Measurements from ENCODE around the gene ERN1.

Gene ERN1

DNA sequence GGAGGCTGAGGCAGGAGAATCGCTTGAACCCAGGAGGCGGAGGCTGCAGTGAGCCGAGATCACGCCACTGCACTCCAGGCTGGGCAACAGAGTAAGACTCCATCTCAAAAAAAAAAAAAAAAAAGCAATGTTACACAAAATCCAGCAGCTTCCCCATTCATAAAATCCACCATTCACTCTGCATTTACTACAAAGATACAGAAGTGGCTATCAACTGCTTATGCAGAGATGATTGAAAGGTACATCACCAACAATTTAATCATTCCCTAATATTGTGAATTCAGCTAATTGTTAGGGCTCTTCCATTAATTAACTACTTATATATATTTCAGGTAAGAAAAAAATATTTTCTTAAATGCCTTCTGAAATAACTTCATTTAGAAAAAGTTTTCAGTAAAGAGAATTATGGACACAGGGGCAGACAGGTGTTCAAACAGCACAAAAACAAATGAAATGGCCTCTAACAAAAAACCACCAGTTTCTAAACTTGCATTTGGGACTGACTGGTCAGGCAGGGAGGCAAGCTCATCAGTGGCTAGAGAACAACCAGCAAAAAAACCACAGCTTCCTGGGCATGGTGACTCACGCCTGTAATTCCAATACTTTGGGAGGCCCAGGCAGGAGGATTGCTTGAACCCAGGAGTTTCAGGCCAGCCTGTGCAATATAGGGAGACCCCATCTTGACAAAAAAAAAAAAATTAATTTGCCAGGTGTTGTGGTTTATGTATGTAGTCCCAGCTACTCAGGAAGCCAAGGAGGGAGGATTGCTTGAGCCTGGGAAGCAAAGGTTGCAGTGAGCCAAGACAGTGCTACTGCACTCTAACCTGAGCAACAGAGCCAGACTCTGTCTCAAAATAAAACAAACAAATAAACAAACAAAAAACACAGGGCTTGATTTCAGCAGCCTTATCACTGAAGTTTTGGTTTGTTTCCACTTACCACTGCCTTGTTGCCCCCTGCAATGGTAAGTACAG, 26.3 kb downstream of the ERN1 start:
- Histone ChIP-seq H3K27ac (ENCODE audit: low read depth, low read length) (no peak overlapping the region), H3K4me3 (ENCODE audit: low read length) (no peak overlapping the region), H3K9me3 (ENCODE audit: insufficient read depth, low read depth, low read length) (no peaks in the 10 kb centered on the region), H3K4me1 (ENCODE audit: insufficient read depth, low read length) (no peaks in the 10 kb centered on the region), H3K36me3 (ENCODE audit: insufficient read depth, low read length) (no peaks in the 10 kb centered on the region), H3K27me3 (ENCODE audit: insufficient read depth, low read length) (no peaks in the 10 kb centered on the region), H3K9ac (ENCODE audit: low read depth, low read length) (no peak overlapping the region)
- 94% methylated on average over 5 of the region's 5 CpGs for WGBS

DNA sequence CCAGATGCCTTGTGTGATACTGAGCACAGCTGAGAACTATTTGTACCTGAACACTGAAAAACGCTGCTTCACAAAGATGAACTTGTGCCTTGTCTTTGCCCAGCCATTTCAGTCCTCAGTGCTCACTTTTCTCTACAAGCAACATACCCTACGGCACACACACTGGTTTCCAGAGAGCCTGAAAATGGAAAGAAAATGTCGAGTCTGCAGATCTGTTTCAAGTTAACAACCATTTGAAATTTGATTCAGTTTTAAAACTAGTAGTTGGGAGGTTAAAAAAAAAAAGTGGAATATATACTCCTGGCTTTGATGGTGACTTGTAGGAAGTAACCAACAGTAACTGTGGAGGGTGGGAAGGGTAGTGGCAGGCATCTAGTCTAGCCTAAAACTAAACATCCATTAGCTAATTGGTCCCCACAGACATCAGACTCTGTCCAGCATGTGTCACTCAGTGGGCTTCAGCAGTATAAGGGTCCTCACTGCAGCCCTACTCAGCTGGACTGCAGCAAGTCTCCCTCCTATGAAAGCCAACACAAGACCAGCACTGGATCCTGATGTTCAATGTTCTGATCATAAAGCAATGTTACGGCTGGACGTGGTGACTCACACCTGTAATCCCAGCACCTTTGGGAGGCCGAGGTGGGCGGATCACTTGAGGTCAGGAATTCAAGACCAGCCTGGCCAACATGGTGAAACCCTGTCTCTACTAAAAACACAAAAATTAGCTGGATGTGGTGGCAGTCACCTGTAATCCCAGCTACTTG, 27.1 kb downstream of the ERN1 start:
- H3K9me3 ChIP-seq (ENCODE audit: insufficient read depth, low read depth, low read length), result no peaks in the 10 kb centered on the region
- no peaks in the 10 kb centered on the region for H3K27me3 ChIP-seq (ENCODE audit: insufficient read depth, low read length)
- H3K4me1 ChIP-seq (ENCODE audit: insufficient read depth, low read length), result no peaks in the 10 kb centered on the region
- no peaks in the 10 kb centered on the region for H3K36me3 ChIP-seq (ENCODE audit: insufficient read depth, low read length)
- no peak overlapping the region for H3K27ac ChIP-seq (ENCODE audit: low read depth, low read length)
- H3K4me3 ChIP-seq (ENCODE audit: low read length), result no peak overlapping the region
- WGBS, result 94% methylated on average over 7 of the region's 7 CpGs
- H3K9ac ChIP-seq (ENCODE audit: low read depth, low read length), result no peak overlapping the region

DNA sequence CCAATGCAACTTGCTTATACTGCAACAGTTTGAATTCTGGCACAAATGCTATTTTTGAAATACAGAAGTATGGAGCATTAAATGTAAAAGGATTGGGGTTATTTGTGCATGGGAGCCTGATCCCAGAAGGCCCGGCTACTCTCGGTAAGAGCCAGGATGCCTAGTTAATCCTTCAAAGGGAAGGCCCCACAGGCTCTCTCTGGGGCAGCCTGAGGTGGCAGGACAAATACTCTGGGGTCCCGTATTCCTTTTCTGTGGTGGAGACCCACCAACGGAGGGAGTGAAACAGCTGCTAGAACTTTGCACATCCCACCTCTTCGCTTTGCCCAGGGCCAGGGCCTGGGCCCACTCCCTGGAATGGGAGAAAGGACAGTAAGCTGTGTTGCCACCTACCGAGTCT, 30.4 kb downstream of the ERN1 start:
- Histone ChIP-seq H3K4me1 (ENCODE audit: insufficient read depth, low read length) (peaks cover 3% of the 10 kb centered on the region; the same call in 1 of the 2 replicates), H3K9ac (ENCODE audit: low read depth, low read length) (no peak overlapping the region), H3K36me3 (ENCODE audit: insufficient read depth, low read length) (no peaks in the 10 kb centered on the region), H3K9me3 (ENCODE audit: insufficient read depth, low read depth, low read length) (no peaks in the 10 kb centered on the region), H3K27me3 (ENCODE audit: insufficient read depth, low read length) (no peaks in the 10 kb centered on the region), H3K27ac (ENCODE audit: low read depth, low read length) (no peak overlapping the region), H3K4me3 (ENCODE audit: low read length) (no peak overlapping the region)
- WGBS, result 88% methylated on average over 6 of the region's 6 CpGs

DNA sequence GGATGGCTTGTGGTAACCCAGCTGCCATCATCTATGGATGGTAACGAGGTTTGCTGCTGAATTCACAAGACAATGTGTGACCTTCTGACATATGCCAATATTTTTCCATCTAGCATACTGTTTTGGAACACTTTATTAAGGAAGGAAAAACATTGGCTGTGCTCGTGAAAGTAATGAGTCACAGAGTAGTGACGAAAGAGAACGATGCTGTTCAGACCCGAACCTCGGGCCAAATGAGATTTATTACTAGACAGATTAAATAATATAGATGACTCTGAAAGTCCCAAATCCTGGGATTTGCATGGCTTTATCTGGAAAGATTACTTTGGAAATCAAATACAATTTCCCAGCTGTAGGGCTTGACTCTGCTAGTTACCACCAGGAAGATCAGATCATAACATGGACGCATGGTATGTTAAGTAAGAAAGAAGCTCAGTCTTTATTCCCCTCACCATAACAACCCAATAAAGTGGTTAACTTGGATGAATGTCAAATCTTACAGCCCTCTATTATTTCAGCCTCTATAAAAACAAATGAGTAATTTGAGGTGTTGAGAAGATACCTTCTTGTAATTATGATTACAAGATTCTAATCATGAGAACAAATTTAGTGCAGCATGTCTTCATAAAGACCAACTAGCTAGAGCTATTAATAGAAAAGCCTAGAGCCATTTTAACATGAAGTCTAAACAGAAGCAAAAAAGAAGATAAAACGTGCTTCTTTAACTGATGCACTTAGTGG, 32.6 kb downstream of the ERN1 start:
- Histone ChIP-seq H3K27me3 (ENCODE audit: insufficient read depth, low read length) (no peaks in the 10 kb centered on the region), H3K9me3 (ENCODE audit: insufficient read depth, low read depth, low read length) (no peaks in the 10 kb centered on the region), H3K9ac (ENCODE audit: low read depth, low read length) (no peak overlapping the region), H3K27ac (ENCODE audit: low read depth, low read length) (no peak overlapping the region), H3K4me1 (ENCODE audit: insufficient read depth, low read length) (peaks cover 3% of the 10 kb centered on the region; the same call in 1 of the 2 replicates), H3K36me3 (ENCODE audit: insufficient read depth, low read length) (no peaks in the 10 kb centered on the region), H3K4me3 (ENCODE audit: low read length) (no peak overlapping the region)
- WGBS, result 97% methylated on average over 7 of the region's 8 CpGs

DNA sequence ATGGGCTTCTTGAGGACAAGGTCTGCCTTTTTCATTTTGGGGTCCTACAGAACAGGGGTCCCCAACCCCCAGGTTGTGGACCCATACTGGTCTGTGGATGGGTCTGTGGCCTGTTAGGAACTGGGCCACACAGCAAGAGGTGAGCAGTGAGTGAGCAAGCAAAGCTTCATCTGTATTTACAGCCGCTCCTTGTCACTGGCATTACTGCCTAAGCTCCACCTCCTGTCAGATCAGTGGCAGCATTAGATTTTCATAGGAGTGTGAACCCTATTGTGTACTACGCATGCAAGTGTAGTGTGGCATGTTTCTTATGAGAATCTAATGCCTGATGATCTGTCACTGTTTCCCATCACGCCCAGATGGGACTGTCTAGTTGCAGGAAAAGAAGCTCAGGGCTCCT, 33.9 kb downstream of the ERN1 start:
- H3K36me3 ChIP-seq (ENCODE audit: insufficient read depth, low read length), result no peaks in the 10 kb centered on the region
- no peak overlapping the region for H3K4me3 ChIP-seq (ENCODE audit: low read length)
- no peak overlapping the region for H3K27ac ChIP-seq (ENCODE audit: low read depth, low read length)
- no peaks in the 10 kb centered on the region for H3K9me3 ChIP-seq (ENCODE audit: insufficient read depth, low read depth, low read length)
- no peaks in the 10 kb centered on the region for H3K27me3 ChIP-seq (ENCODE audit: insufficient read depth, low read length)
- peaks cover 3% of the 10 kb centered on the region; the same call in 1 of the 2 replicates for H3K4me1 ChIP-seq (ENCODE audit: insufficient read depth, low read length)
- H3K9ac ChIP-seq (ENCODE audit: low read depth, low read length), result no peak overlapping the region
- WGBS, result 95% methylated on average over 3 of the region's 3 CpGs

DNA sequence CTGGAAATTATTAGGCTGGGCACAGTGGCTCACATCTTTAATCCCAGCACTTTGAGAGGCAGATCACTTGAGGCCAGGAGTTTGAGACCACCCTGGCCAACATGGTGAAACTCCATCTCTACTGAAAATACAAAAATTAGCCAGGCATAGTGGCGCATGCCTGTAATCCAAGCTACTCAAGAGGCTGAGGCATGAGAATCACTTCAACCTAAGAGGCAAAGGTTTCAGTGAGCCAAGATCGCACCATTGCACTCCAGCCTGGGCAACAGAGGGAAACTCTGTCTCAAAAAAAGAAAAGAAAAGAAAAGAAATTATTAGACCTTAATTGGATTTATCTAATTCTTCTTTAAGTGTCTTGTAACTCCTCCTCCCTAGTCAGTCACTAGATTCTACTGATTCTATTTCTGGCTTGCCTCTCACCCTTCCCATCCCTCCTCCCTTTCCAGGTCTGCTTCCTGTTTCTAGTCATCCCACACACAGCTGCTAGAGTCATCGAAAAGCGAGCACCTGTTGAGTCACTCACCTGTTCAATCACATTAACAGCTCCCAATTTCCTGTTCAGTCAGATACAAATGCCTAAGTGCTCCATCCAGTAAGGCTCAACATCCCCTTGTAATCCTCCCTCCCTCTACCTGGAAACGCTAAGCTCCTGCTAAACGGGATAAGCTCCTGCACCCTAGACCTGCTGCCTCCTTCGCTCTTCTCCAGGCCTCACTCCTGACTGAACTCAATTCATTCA, 34.6 kb downstream of the ERN1 start:
- Histone ChIP-seq H3K4me1 (ENCODE audit: insufficient read depth, low read length) (peaks cover 3% of the 10 kb centered on the region; the same call in 1 of the 2 replicates), H3K9me3 (ENCODE audit: insufficient read depth, low read depth, low read length) (no peaks in the 10 kb centered on the region), H3K9ac (ENCODE audit: low read depth, low read length) (no peak overlapping the region), H3K36me3 (ENCODE audit: insufficient read depth, low read length) (no peaks in the 10 kb centered on the region), H3K27ac (ENCODE audit: low read depth, low read length) (no peak overlapping the region), H3K27me3 (ENCODE audit: insufficient read depth, low read length) (no peaks in the 10 kb centered on the region), H3K4me3 (ENCODE audit: low read length) (no peak overlapping the region)
- 87% methylated on average over 7 of the region's 7 CpGs for WGBS

DNA sequence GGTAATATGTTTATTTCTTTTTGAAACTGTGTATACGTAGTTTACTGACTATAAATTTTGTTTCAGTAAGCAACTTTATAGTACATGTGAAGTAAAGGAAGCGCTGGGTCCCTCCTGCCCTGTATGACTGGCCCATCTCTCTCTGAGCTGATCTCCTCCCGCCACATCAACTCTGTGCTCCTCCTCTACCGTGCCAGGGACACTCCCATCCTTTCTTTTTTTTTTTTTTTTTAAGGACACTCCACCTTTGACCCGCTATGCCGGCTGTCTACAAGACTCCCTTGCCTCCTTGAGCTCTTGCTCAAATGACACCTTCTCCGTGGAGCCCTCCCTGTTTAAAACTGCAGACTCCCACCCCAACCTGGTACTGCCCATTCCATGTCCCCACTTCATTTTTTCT, 35.5 kb downstream of the ERN1 start:
- peaks cover 3% of the 10 kb centered on the region; the same call in 1 of the 2 replicates for H3K4me1 ChIP-seq (ENCODE audit: insufficient read depth, low read length)
- H3K36me3 ChIP-seq (ENCODE audit: insufficient read depth, low read length), result no peaks in the 10 kb centered on the region
- no peak overlapping the region for H3K4me3 ChIP-seq (ENCODE audit: low read length)
- no peak overlapping the region for H3K27ac ChIP-seq (ENCODE audit: low read depth, low read length)
- no peaks in the 10 kb centered on the region for H3K9me3 ChIP-seq (ENCODE audit: insufficient read depth, low read depth, low read length)
- 86% methylated on average over 7 of the region's 7 CpGs for WGBS
- H3K9ac ChIP-seq (ENCODE audit: low read depth, low read length), result no peak overlapping the region
- no peaks in the 10 kb centered on the region for H3K27me3 ChIP-seq (ENCODE audit: insufficient read depth, low read length)

DNA sequence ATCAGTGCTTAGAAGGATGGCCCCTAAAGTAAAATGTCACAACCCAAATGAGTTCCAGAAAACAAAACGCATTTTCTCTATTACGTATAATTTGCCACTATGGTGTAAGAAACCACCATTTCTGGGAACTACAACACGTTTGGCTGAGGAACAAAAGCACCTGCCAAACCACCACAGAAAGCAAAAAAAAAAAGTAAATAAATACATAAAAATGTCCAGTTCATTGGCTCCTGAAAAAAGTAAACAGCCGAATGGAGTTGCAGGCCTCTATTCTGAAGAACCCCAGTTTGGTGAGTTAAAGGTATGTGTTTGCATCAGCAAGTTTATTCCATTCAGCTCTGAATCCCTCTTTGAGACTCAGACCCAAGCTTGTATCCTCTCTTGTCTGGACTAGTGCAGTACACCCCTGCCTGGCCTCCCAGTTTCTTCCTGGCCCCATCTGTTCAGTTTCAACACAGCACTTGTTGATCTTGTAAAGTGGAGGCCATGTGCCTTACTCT, 36.9 kb downstream of the ERN1 start:
- Histone ChIP-seq H3K9ac (ENCODE audit: low read depth, low read length) (no peak overlapping the region), H3K4me1 (ENCODE audit: insufficient read depth, low read length) (peaks cover 3% of the 10 kb centered on the region; the same call in 1 of the 2 replicates), H3K36me3 (ENCODE audit: insufficient read depth, low read length) (no peaks in the 10 kb centered on the region), H3K9me3 (ENCODE audit: insufficient read depth, low read depth, low read length) (no peaks in the 10 kb centered on the region), H3K27ac (ENCODE audit: low read depth, low read length) (no peak overlapping the region), H3K27me3 (ENCODE audit: insufficient read depth, low read length) (no peaks in the 10 kb centered on the region), H3K4me3 (ENCODE audit: low read length) (no peak overlapping the region)
- WGBS, result 97% methylated on average over 4 of the region's 4 CpGs

DNA sequence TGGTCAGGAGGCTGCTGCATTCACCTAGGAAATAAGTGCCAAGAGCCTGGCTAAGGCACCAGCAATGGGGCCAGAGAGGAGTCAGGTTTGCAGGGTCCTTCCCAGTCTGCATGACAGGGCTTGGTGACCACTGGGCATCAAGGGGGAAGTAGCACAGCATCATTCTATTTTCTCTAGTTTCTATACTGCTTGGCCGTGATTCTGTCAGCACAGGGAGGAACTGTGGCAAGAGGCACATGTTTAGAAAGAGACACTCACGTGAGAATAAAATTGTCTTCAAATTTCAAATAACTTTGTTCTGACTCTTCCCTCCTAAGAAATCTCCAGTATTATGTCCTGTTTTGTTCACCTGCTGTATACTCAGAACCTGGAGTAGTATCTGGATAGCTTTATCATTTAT, 37.8 kb downstream of the ERN1 start:
- 98% methylated on average over 2 of the region's 2 CpGs for WGBS
- Histone ChIP-seq H3K9me3 (ENCODE audit: insufficient read depth, low read depth, low read length) (no peaks in the 10 kb centered on the region), H3K36me3 (ENCODE audit: insufficient read depth, low read length) (no peaks in the 10 kb centered on the region), H3K9ac (ENCODE audit: low read depth, low read length) (no peak overlapping the region), H3K27me3 (ENCODE audit: insufficient read depth, low read length) (no peaks in the 10 kb centered on the region), H3K4me3 (ENCODE audit: low read length) (no peak overlapping the region), H3K4me1 (ENCODE audit: insufficient read depth, low read length) (peaks cover 3% of the 10 kb centered on the region; the same call in 1 of the 2 replicates), H3K27ac (ENCODE audit: low read depth, low read length) (no peak overlapping the region)

DNA sequence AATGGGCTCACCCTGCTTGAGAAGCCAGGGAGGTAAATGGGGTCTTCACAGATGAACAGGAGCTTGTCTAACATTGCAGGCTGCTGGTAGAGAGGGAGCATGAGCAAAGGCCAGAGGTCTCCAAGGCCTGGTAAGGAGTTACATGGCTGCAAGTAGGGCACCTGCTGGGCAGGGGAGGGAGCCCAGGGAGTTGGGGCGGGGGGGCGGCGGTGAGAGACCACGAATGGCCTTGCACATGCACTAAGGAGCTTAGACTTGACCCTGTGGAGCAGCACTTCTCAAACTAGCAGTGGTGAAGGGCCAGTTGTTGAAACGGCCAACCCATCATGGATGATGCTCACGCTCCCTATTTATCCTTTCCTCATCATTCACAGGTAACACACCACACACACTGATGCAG, 38.4 kb downstream of the ERN1 start:
- peaks cover 3% of the 10 kb centered on the region; the same call in 1 of the 2 replicates for H3K4me1 ChIP-seq (ENCODE audit: insufficient read depth, low read length)
- H3K27me3 ChIP-seq (ENCODE audit: insufficient read depth, low read length), result no peaks in the 10 kb centered on the region
- H3K4me3 ChIP-seq (ENCODE audit: low read length), result no peak overlapping the region
- no peak overlapping the region for H3K27ac ChIP-seq (ENCODE audit: low read depth, low read length)
- WGBS, result 89% methylated on average over 6 of the region's 6 CpGs
- H3K36me3 ChIP-seq (ENCODE audit: insufficient read depth, low read length), result no peaks in the 10 kb centered on the region
- no peak overlapping the region for H3K9ac ChIP-seq (ENCODE audit: low read depth, low read length)
- H3K9me3 ChIP-seq (ENCODE audit: insufficient read depth, low read depth, low read length), result no peaks in the 10 kb centered on the region
